GM12873 (cell line): ENCODE results near the gene PRKAR1B.

Source experiments
- CTCF ChIP-seq: IDR thresholded peaks from 2 replicates; pipeline ENCODE4 v1.5.1; 2012; ENCODE audit warnings: low read depth, mild to moderate bottlenecking, moderate library complexity, low read length, control low read depth; ENCODE audit not compliant: insufficient read depth; ENCODE audit errors: missing control alignments

PRKAR1B gene

GRCh38 chr7:690478-691360 is 36.4 kb downstream of the PRKAR1B start:
- TF ChIP-seq CTCF, result no peak

- no peak for TF ChIP-seq CTCF
These were observed 41.5 kb downstream of the PRKAR1B start for GRCh38 chr7:685540-685939.

- no peak for TF ChIP-seq CTCF
These were observed 42.7 kb downstream of the PRKAR1B start for GRCh38 chr7:684416-684815.

GRCh38 chr7:683526-684205 is 43.4 kb downstream of the PRKAR1B start:
- no peak for TF ChIP-seq CTCF

GRCh38 chr7:682810-683209 is 44.3 kb downstream of the PRKAR1B start:
- TF ChIP-seq CTCF, result no peak

GRCh38 chr7:681551-682307 is 45.4 kb downstream of the PRKAR1B start:
- TF ChIP-seq CTCF, result no peak
